GM10266 (cell line): ENCODE results near the gene SZRD1.
A peak's percentile ranks its signal among the peaks of the same experiment; 100 is the strongest.

Experiments used
- DNase-seq: peaks from one replicate; pipeline ENCODE4 v3.0.0; 2012; ENCODE audit errors: extremely low spot score
- TF ChIP-seq, protein P1 (sequence below): IDR thresholded peaks from 2 replicates; pipeline ENCODE4 v1.5.1; 2012; ENCODE audit warnings: mild to moderate bottlenecking, low read depth; ENCODE audit not compliant: control insufficient read depth, insufficient read depth; ENCODE audit errors: missing control alignments

Gene SZRD1

DNA sequence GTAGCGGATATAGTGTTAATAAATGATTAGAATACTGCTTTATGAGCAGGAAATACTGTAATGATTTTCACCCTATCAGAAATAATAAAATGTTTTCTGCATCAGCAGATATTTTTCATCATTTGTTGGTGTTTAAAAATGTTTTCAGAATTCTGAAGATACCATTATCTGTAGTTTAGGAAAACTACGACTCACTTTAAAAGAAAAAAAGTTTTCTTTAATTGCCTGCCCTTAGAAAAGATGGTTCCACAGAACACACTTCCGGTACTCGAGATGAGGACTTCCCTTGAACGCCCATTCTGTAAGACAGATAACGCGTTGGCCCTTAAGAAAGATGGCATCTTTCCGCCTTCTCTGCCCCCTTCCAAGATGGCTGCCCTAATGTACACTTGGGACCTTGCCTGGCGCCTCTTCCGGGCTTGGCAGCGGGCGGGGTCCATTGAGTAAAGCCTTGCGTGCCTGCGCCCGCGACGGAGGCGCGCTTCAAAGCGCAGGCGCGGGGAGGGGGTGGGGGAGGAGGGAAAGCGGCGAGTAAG is at the start of gene SZRD1:
Gene SZRD1, plus strand, starts transcription at position 521 of the 536 bp plus-strand sequence. CDS start 16 bp downstream, outside the sequence.
- DNase-seq: peak; percentile 89
- TF ChIP-seq, protein P1, sequence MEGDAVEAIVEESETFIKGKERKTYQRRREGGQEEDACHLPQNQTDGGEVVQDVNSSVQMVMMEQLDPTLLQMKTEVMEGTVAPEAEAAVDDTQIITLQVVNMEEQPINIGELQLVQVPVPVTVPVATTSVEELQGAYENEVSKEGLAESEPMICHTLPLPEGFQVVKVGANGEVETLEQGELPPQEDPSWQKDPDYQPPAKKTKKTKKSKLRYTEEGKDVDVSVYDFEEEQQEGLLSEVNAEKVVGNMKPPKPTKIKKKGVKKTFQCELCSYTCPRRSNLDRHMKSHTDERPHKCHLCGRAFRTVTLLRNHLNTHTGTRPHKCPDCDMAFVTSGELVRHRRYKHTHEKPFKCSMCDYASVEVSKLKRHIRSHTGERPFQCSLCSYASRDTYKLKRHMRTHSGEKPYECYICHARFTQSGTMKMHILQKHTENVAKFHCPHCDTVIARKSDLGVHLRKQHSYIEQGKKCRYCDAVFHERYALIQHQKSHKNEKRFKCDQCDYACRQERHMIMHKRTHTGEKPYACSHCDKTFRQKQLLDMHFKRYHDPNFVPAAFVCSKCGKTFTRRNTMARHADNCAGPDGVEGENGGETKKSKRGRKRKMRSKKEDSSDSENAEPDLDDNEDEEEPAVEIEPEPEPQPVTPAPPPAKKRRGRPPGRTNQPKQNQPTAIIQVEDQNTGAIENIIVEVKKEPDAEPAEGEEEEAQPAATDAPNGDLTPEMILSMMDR: no peak

DNA sequence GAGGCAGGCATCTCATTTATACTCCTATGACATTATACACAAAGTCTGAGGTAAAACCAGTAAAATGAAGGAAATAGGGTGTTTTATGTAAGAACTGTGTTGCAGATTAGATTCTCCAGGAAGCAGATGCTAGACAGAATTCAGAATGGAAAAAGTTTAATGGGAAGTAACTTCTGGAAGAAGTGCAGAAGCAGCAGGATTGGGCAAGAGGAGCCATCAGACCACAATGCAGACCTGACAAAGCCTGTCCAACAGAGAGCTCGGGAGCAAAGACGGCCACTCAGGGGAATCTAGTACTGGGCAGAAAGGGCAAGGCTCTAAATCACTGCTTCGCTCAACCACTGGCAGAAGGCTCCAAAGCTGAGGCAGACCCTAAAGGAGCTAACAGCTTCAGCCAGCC is 48.5 kb upstream of the SZRD1 start:
- DNase-seq: no peak

DNA sequence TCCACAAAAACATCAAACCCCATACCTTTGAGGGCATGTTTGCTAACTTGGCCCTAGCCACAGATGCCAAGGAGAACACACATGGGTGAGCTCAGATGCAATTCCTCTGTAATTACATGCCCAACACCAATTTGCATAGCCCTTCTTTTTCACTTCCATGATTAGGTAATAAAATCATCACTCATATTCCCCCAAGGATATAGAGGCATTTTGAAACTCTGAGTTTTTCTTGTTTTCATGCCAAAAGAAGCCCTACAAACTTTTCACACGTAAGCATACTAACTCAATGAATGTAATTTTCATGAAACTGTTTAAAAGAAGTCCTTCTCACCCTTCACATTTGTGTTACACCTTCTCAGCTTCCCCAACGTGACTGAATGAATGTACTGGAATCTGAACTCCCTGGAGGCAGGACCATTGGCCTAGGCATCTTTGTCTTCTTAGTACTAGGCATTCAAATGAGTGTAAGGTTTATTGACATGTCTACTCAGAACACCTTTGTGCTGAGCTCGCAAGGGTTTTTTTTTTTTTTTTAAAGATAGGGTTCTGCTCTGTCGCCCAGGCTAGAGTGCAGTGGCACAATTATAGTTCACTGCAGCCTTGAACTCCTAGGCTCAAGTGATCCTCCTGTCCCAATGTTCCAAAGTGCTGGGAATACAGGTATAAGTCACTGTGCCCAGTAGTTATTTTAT is 45.7 kb upstream of the SZRD1 start:
- DNase-seq: no peak

More for the DNA sequence above, 48.5 kb upstream of the SZRD1 start:
- TF ChIP-seq, protein P1: no peak

GRCh38 chr1:16324456-16324890 is 42.6 kb upstream of the SZRD1 start:
- TF ChIP-seq, protein P1: no peak
- DNase-seq: no peak

More for the DNA sequence above, 45.7 kb upstream of the SZRD1 start:
- TF ChIP-seq, protein P1: no peak

- TF ChIP-seq, protein P1: no peak
- no peak for DNase-seq
Measured at GRCh38 chr1:16326833-16327404, 40.1 kb upstream of the SZRD1 start.

DNA sequence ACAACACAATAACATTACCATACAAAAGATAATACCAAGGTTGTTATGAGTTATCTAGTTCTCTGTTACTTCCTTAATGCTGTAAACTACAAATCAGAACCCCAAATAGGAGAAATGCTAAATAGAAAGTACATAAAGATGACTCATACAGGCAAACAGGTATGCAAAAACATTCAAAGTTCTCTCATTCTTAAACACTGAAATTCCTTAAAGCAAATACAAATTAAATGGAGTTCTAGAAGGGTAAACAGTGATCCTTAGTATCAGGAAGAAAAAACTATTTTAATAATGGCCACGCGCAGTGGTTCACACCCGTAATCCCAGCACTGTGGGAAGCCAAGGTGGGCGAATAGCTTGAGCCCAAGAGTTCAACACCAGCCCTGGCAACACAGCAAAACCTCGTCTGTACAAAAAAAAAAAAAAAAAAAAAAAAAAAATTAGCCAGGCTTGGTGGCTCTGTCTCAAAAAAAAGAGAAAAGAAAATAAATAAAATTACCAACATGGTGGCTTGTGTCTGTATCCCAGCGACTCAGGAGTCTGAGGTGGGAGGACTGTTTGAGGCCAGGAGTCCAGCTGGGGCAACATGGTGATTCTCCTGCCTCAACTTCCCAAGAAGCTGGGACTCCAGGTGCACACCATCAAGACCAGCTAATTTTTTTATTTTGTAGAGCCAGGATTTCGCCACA is 32.2 kb upstream of the SZRD1 start:
- TF ChIP-seq, protein P1: no peak
- DNase-seq: no peak
